ENCODE results near the gene ITGB1.
"Not testable (repeated sequence)": the region's sequence is repeated elsewhere in the genome, so short reads cannot be mapped to it uniquely, and the experiment has no call there.

Gene ITGB1

GRCh38 chr10:32922170-32922569 lies 35.9 kb downstream of the ITGB1 start:
- H3K36me3 ChIP-seq (ENCODE audit: insufficient read depth, low read length) = peaks cover 77% of the 10 kb centered on the region
- no peak overlapping the region for H3K9ac ChIP-seq (ENCODE audit: low read length)
- H4K20me1 ChIP-seq (ENCODE audit: insufficient read depth, low read length) = no peaks in the 10 kb centered on the region
- no peak overlapping the region for H3K27ac ChIP-seq (ENCODE audit: low read depth, low read length, poor library complexity, severe bottlenecking)
- H3F3A ChIP-seq (ENCODE audit: insufficient read depth, low read length) = no peaks in the 10 kb centered on the region
- no peaks in the 10 kb centered on the region for H3K27me3 ChIP-seq (ENCODE audit: insufficient read depth, low read length)
- H3K4me2 ChIP-seq (ENCODE audit: low read length) = no peak overlapping the region
- H3K9me3 ChIP-seq (ENCODE audit: low read length) = no peaks in the 10 kb centered on the region
- no peaks in the 10 kb centered on the region; the same call in 1 of the 2 replicates for H3K79me2 ChIP-seq (ENCODE audit: insufficient read depth, low read length)
- H3K9me2 ChIP-seq (ENCODE audit: low read depth, low read length) = no peaks in the 10 kb centered on the region
- TF ChIP-seq EZH2 (IDR thresholded peaks at IDR 0.05; ENCODE audit: borderline replicate concordance, low read length) (no peak), CTCF (IDR thresholded peaks at IDR 0.05; ENCODE audit: low read length) (no peak)
- H3K4me1 ChIP-seq (ENCODE audit: insufficient read depth, low read length, severe bottlenecking) = no peaks in the 10 kb centered on the region
- H2AFZ ChIP-seq (ENCODE audit: low read length) = no peak overlapping the region
- H3K4me3 ChIP-seq (ENCODE audit: low read depth, low read length, poor library complexity, severe bottlenecking) = no peak overlapping the region

- H3F3A ChIP-seq (ENCODE audit: insufficient read depth, low read length); H3K79me2 ChIP-seq (ENCODE audit: insufficient read depth, low read length); H4K20me1 ChIP-seq (ENCODE audit: insufficient read depth, low read length); H2AFZ ChIP-seq (ENCODE audit: low read length); H3K27me3 ChIP-seq (ENCODE audit: insufficient read depth, low read length); H3K4me3 ChIP-seq (ENCODE audit: low read depth, low read length, poor library complexity, severe bottlenecking); H3K27ac ChIP-seq (ENCODE audit: low read depth, low read length, poor library complexity, severe bottlenecking); H3K9me3 ChIP-seq (ENCODE audit: low read length); H3K4me2 ChIP-seq (ENCODE audit: low read length); H3K9me2 ChIP-seq (ENCODE audit: low read depth, low read length); H3K4me1 ChIP-seq (ENCODE audit: insufficient read depth, low read length, severe bottlenecking); H3K9ac ChIP-seq (ENCODE audit: low read length): not testable (repeated sequence)
- peaks cover 43% of the 10 kb centered on the region for H3K36me3 ChIP-seq (ENCODE audit: insufficient read depth, low read length)
Observed at GRCh38 chr10:32917817-32918216, 40.2 kb downstream of the ITGB1 start.

GRCh38 chr10:32911285-32912016 lies 46.6 kb downstream of the ITGB1 start:
- Histone ChIP-seq H4K20me1 (ENCODE audit: insufficient read depth, low read length) (no peaks in the 10 kb centered on the region), H3K79me2 (ENCODE audit: insufficient read depth, low read length) (no peaks in the 10 kb centered on the region), H3K4me1 (ENCODE audit: insufficient read depth, low read length, severe bottlenecking) (no peaks in the 10 kb centered on the region), H3K4me2 (ENCODE audit: low read length) (no peak overlapping the region), H3K36me3 (ENCODE audit: insufficient read depth, low read length) (peaks cover 22% of the 10 kb centered on the region), H3K27ac (ENCODE audit: low read depth, low read length, poor library complexity, severe bottlenecking) (no peak overlapping the region), H3F3A (ENCODE audit: insufficient read depth, low read length) (no peaks in the 10 kb centered on the region), H3K4me3 (ENCODE audit: low read depth, low read length, poor library complexity, severe bottlenecking) (no peak overlapping the region), H3K9me3 (ENCODE audit: low read length) (no peaks in the 10 kb centered on the region), H3K9ac (ENCODE audit: low read length) (no peak overlapping the region), H3K9me2 (ENCODE audit: low read depth, low read length) (no peaks in the 10 kb centered on the region), H3K27me3 (ENCODE audit: insufficient read depth, low read length) (no peaks in the 10 kb centered on the region), H2AFZ (ENCODE audit: low read length) (no peak overlapping the region)
- TF ChIP-seq EZH2 (IDR thresholded peaks at IDR 0.05; ENCODE audit: borderline replicate concordance, low read length) (no peak), CTCF (IDR thresholded peaks at IDR 0.05; ENCODE audit: low read length) (no peak)

- not testable (repeated sequence) for H4K20me1 ChIP-seq (ENCODE audit: insufficient read depth, low read length); H3K9me2 ChIP-seq (ENCODE audit: low read depth, low read length); H3K27me3 ChIP-seq (ENCODE audit: insufficient read depth, low read length); H3K4me2 ChIP-seq (ENCODE audit: low read length); H3K79me2 ChIP-seq (ENCODE audit: insufficient read depth, low read length); H3K9me3 ChIP-seq (ENCODE audit: low read length); H3F3A ChIP-seq (ENCODE audit: insufficient read depth, low read length); H3K4me3 ChIP-seq (ENCODE audit: low read depth, low read length, poor library complexity, severe bottlenecking); H3K27ac ChIP-seq (ENCODE audit: low read depth, low read length, poor library complexity, severe bottlenecking); H3K9ac ChIP-seq (ENCODE audit: low read length); H2AFZ ChIP-seq (ENCODE audit: low read length); H3K4me1 ChIP-seq (ENCODE audit: insufficient read depth, low read length, severe bottlenecking)
- peaks cover 19% of the 10 kb centered on the region for H3K36me3 ChIP-seq (ENCODE audit: insufficient read depth, low read length)
Observed at GRCh38 chr10:32909970-32910369, 48.1 kb downstream of the ITGB1 start.

All from OCI-LY1 (cell line).